Tibial nerve (tissue), 4 donors: Measurements from ENCODE around the gene DSN1. TPM values are rescaled to one million over a fixed set of nuclear protein-coding genes. Genes with fewer than 3 reads are reported as not detected.

ENCODE experiments used
- DNase-seq, 2 donors: peaks; one replicate each; pipeline ENCODE4 v3.0.0-alpha.2; 2019; ENCODE audit warnings: low spot score in 2 of 2
- H3K27ac ChIP-seq, 4 donors: fragments of 200-600 bp; sonication (generic) in 3 of 4; one replicate each; pipeline ENCODE4 v1.5.1; 2017 to 2019; ENCODE audit warnings: mild to moderate bottlenecking in 1 of 4
- H3K27me3 ChIP-seq, 2 donors: fragments of 200-600 bp; sonication (generic) in 1 of 2; one replicate each; pipeline versions ENCODE4 v1.5.1 to v1.6.0; 2017 to 2019
- H3K36me3 ChIP-seq, 3 donors: fragments of 200-600 bp; sonication (generic); one replicate each; pipeline ENCODE4 v1.5.1; 2018 to 2019
- H3K4me1 ChIP-seq, 4 donors: fragments of 200-600 bp; sonication (generic) in 3 of 4; one replicate each; pipeline ENCODE4 v1.5.1; 2017 to 2019
- H3K4me3 ChIP-seq, 4 donors: fragments of 200-600 bp; sonication (generic) in 3 of 4; one replicate each; pipeline ENCODE4 v1.5.1; 2017 to 2019; ENCODE audit warnings: mild to moderate bottlenecking in 1 of 4, moderate library complexity in 1 of 4
- H3K9me3 ChIP-seq, 4 donors: fragments of 200-600 bp; sonication (generic) in 3 of 4; one replicate each; pipeline ENCODE4 v1.5.1; 2017 to 2019
- CTCF ChIP-seq, 5 experiments: fragments of 200-600 bp in 3 of 5; fragments of 450-650 bp in 2 of 5; sonication (generic) in 3 of 5; IDR thresholded peaks; one replicate each; pipeline ENCODE4 v1.5.1; 2016 to 2019; ENCODE audit warnings: antibody characterized with exemption in 5 of 5, mild to moderate bottlenecking in 3 of 5, moderate library complexity in 2 of 5
- EP300 ChIP-seq, 2 donors: sonication (generic); formaldehyde crosslinking; IDR thresholded peaks; one replicate each; pipeline ENCODE4 v1.6.1; 2017; ENCODE audit warnings: antibody characterized with exemption in 2 of 2, mild to moderate bottlenecking in 1 of 2
- POLR2A ChIP-seq, 2 donors: fragments of 450-650 bp; IDR thresholded peaks; one replicate each; pipeline ENCODE4 v1.6.1; 2017; ENCODE audit warnings: antibody characterized with exemption in 2 of 2, mild to moderate bottlenecking in 2 of 2, moderate library complexity in 2 of 2
- WGBS, 2 donors: methylation state at CpG; one replicate each; pipeline ENCODE4 v1.1.5; 2018; 5-methylcytosine and 5-hydroxymethylcytosine counted together
- total RNA-seq, 4 donors: library from RNA; depleted of rRNA; stranded (reverse); fragments of >200 nt; gene quantifications; one replicate each; pipeline ENCODE4 v1.1.0, GENCODE V29; 2016

Gene DSN1
- total RNA-seq, 4 donors from 2014 or later: 5.4 to 14.9 (median 8.6) TPM

GRCh38 chr20:36760647-36761046 is 12.9 kb downstream of the DSN1 start:
- Histone ChIP-seq H3K36me3 (peaks cover 0 to 25% (median 0%) of the 10 kb centered on the region in 3 donors), H3K4me1 (peaks cover 0 to 6% (median 0%) of the 10 kb centered on the region in 4 donors), H3K27ac (no peak overlapping the region), H3K27me3 (no peaks in the 10 kb centered on the region), H3K9me3 (no peaks in the 10 kb centered on the region), H3K4me3 (no peak overlapping the region)
- WGBS, 2 donors: 88 to 90% methylated on average over 6 of the region's 6 CpGs
- DNase-seq: no peak
- TF ChIP-seq POLR2A (IDR thresholded peaks at IDR 0.05): no peak
- no peak for TF ChIP-seq EP300 (IDR thresholded peaks at IDR 0.05)
- TF ChIP-seq CTCF (IDR thresholded peaks at IDR 0.05): no peak

GRCh38 chr20:36758276-36758675 is 15.3 kb downstream of the DSN1 start:
- TF ChIP-seq CTCF (IDR thresholded peaks at IDR 0.05): no peak
- no peak for TF ChIP-seq POLR2A (IDR thresholded peaks at IDR 0.05)
- TF ChIP-seq EP300 (IDR thresholded peaks at IDR 0.05): no peak
- Histone ChIP-seq H3K4me1 (peaks cover 0 to 6% (median 2%) of the 10 kb centered on the region in 4 donors), H3K27me3 (no peaks in the 10 kb centered on the region), H3K9me3 (no peaks in the 10 kb centered on the region), H3K27ac (peak overlapping the region in 1 of 4 donors; percentile 40), H3K4me3 (no peak overlapping the region), H3K36me3 (peaks cover 0 to 43% (median 0%) of the 10 kb centered on the region in 3 donors)
- WGBS, 2 donors: 73 to 88% methylated on average over 1 of the region's 1 CpG
- no peak for DNase-seq

GRCh38 chr20:36756496-36756895 is 17.1 kb downstream of the DSN1 start:
- no peak for DNase-seq
- Histone ChIP-seq H3K27me3 (no peaks in the 10 kb centered on the region), H3K9me3 (no peaks in the 10 kb centered on the region), H3K4me3 (no peak overlapping the region), H3K27ac (no peak overlapping the region), H3K4me1 (peaks cover 0 to 6% (median 2%) of the 10 kb centered on the region in 4 donors), H3K36me3 (peaks cover 0 to 60% (median 4%) of the 10 kb centered on the region in 3 donors)
- no peak for TF ChIP-seq CTCF (IDR thresholded peaks at IDR 0.05)
- no peak for TF ChIP-seq POLR2A (IDR thresholded peaks at IDR 0.05)
- TF ChIP-seq EP300 (IDR thresholded peaks at IDR 0.05): no peak

- peak; percentile 48 to 65 (median 63) for TF ChIP-seq CTCF (IDR thresholded peaks at IDR 0.05)
- TF ChIP-seq POLR2A (IDR thresholded peaks at IDR 0.05): no peak
- no peak for TF ChIP-seq EP300 (IDR thresholded peaks at IDR 0.05)
- WGBS, 2 donors: 0 to 3% methylated on average over 2 of the region's 2 CpGs
- Histone ChIP-seq H3K27me3 (no peaks in the 10 kb centered on the region), H3K36me3 (peaks cover 0 to 67% (median 4%) of the 10 kb centered on the region in 3 donors), H3K4me3 (no peak overlapping the region), H3K27ac (no peak overlapping the region), H3K9me3 (no peaks in the 10 kb centered on the region), H3K4me1 (peaks cover 0 to 6% (median 2%) of the 10 kb centered on the region in 4 donors)
- peak in 1 of 2 donors; percentile 41 for DNase-seq
Measured at GRCh38 chr20:36754656-36755222, 18.8 kb downstream of the DSN1 start.

- peaks cover 0 to 6% (median 2%) of the 10 kb centered on the region in 4 donors for H3K4me1 ChIP-seq
- peaks cover 0 to 61% (median 4%) of the 10 kb centered on the region in 3 donors for H3K36me3 ChIP-seq
- no peak overlapping the region for H3K4me3 ChIP-seq
- H3K27me3 ChIP-seq: no peaks in the 10 kb centered on the region
- 90 to 91% methylated on average over 5 of the region's 5 CpGs for WGBS, 2 donors
- H3K9me3 ChIP-seq: no peaks in the 10 kb centered on the region
- no peak for TF ChIP-seq CTCF (IDR thresholded peaks at IDR 0.05)
- TF ChIP-seq EP300 (IDR thresholded peaks at IDR 0.05): no peak
- TF ChIP-seq POLR2A (IDR thresholded peaks at IDR 0.05): no peak
- no peak overlapping the region for H3K27ac ChIP-seq
- no peak for DNase-seq
Measured at GRCh38 chr20:36752582-36752981, 21.0 kb downstream of the DSN1 start.
